ENCODE results near the gene IFT27.
A peak's percentile ranks its signal among the peaks of the same experiment; 100 is the strongest.
"Not testable (repeated sequence)": the region's sequence is repeated elsewhere in the genome, so short reads cannot be mapped to it uniquely, and the experiment has no call there.

Gene IFT27

DNA sequence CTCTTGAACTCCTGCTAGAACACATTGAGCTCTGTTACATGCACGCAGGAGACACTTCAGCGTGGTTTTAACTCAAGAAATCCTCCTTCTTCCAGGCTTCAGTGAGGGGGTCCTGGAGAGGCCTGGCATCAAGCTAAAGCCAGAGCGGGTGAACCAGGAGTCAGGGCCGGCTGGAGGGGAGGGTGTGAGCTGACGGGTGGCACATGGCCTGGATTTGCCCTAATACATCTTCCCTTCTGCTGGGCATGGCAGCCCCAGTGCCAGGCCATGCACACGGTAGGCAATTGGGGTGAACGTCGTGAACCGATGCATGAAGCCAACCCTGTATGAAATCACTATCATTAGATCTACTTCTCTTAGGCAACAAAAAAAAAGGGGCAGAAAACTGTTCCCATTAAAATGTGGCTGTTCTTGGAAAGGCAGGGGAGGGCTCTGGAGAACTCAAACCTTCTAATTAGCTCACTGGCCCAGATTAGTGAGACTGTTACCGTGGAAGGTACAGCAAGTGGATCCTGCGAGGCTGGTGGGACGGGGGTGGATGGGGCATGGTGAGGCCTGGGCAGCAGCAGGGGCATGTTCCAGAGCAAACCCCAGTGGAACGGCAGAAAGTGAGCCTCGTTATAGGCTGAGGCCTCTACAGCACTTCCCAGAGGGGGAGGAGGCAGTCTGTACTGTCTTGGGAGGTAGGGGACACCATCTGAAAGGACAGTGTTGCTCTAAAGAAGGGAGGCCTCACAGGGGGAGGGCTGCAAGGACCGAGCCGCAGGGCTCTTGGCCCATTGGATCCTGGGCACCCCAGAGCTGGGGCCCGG, 10.6 kb downstream of the IFT27 start:
- DNase-seq (ENCODE audit: low read depth): no peak

GRCh38 chr22:36764641-36765040, 11.3 kb downstream of the IFT27 start:
- no peak for DNase-seq (ENCODE audit: low read depth)

DNA sequence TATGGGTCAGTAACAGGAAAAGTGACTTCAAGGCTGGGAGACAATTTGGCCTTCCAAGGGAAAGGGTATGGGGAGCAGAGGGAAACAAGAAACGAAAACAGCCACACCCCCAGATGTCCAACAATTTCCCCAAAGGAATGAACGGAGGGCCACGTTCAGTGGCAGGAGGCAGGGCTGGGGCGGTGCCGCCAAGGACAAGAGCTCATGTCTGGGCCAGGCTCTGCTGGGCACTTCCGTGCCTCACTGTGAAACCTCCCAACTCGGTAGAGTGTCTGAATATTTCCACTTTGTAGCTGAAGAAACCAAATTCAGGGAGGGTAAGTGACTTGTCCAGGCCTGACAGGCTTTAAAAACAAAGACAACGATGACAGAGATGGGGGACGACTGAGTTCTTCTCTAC, 11.9 kb downstream of the IFT27 start:
- no peak for DNase-seq (ENCODE audit: low read depth)

- no peak for DNase-seq (ENCODE audit: low read depth)
Measured at GRCh38 chr22:36763576-36763975, 12.3 kb downstream of the IFT27 start.

DNA sequence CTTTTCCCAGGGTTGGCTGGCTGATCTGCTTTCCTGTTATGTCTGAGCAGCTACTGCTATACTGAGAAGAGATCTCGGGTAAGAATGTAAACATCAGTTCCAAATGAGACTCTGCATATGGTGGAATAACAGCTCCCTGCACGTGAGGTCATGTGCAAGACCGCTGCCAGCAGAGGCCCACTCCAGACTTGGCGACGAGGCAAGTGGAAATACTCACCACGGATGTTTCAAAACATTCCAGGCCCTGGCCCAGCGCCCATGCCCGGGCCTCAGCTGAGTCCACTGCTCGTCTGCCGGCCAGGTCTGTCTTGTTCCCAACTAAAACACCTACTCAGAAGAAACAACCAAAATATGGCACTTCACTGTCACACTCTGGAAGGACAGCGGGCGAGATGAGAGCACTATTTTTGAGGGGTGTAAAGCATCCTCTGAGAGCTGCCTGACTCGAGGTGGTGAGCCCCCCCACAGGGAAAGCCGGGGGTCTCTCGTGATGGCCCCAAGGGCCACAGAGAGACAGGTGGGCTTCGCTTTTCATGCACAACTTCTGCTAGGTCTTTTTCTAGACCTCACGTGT, 13.1 kb downstream of the IFT27 start:
- peak; percentile 35 for DNase-seq (ENCODE audit: low read depth)

DNA sequence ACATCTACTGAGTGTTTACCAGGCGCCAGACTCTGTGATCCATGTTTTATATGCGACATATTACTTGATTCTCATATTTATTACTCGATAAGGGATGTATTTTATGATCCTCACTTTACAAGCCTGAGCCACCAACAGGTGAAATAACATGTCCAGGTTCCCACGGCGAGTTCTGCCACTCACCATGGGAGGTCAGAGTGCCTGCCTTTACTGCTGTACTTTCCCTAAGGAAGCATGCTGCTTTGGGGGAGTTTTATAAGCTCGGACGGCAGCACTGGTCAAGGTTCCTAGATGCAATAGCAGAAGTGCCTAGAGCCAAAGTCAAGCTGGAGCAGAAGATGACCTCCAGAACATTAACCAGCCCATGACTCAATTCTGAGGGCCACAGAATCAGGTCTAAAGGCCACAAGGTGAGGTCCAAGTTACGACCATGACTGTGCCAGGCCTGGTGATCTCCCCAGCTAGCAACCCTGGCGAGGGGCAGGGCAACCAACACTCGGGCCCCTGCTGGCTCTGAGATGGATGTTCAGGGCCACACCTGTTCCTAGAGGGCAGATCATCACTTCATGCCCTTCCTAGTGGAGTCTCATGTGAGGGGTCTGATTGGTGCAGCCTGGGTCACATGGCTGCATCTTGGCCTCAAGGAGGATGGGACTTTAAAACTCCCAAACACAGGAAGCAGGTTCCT, 14.2 kb downstream of the IFT27 start:
- DNase-seq (ENCODE audit: low read depth): no peak

DNA sequence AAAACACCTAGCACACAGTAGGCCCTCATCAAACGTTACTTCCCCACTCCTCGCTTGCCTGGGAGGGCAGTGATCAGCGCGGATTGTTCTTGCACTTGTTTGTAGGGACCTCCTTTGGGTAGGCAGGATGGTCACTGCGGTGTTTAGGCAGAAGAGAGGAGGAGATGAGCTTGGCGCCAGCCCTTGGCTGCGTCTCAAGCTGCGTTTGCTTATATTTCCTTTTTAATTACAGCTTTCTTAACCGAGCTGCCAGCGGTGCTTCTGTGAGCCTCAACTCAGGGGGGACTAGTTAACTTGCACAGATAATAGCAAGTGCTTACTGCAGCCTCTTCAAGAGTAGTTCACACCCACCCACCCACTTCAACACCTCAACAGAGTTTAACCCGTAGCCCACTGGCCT, 15.1 kb downstream of the IFT27 start:
- no peak for DNase-seq (ENCODE audit: low read depth)

GRCh38 chr22:36759481-36760159, 16.3 kb downstream of the IFT27 start:
- DNase-seq (ENCODE audit: low read depth): no peak

DNA sequence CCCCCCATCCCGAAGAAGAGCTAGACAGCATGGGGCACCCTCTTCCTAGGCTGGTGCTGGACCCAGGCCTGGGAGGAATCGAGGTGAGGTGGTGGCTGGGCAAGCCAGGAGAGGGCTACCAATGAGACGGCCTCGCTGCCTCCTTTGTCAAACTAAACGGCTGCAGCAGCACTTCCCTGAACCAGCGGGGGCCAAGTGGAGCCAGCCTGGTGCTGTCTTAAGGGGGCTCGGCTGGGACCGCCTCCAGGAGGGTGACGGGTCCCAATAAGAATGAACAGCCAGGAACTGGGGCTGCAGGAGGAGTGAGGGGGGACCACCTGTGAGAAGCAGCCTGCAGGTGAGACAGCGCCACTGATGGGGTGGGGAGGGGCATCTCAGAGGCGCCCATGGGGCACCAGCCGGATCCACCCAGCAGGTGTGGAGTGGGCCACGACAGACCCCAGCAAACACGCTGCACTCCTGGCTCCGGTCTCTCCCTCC, 17.1 kb downstream of the IFT27 start:
- no peak for DNase-seq (ENCODE audit: low read depth)

DNA sequence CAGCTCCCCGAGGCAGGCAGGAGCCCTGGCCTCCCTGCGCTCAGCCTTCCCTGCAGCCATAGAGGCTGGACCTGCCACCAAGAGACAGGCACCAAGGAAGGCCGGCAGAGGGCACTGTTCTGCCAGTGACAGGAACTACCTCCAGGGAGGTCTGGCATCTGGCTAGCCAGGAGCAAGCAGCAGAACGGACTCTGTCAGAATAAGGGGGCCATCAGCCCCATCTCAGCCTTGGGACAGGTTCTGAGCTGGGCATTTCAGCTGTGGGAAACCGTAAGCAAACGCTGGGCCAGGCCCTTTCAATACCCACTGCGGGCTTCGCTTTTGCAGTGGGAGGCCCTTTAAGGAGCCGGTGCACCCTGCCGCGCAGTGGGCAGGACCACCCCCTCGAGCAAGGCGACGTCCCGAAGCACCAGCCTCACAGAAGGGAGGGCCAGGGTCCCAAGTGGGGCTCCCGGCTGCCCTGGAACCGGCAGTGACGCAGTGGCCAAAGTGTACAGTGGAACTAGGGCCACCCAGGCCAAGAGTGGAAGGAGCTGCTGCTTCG, 18.2 kb downstream of the IFT27 start:
- peak; percentile 75 for DNase-seq (ENCODE audit: low read depth)

DNA sequence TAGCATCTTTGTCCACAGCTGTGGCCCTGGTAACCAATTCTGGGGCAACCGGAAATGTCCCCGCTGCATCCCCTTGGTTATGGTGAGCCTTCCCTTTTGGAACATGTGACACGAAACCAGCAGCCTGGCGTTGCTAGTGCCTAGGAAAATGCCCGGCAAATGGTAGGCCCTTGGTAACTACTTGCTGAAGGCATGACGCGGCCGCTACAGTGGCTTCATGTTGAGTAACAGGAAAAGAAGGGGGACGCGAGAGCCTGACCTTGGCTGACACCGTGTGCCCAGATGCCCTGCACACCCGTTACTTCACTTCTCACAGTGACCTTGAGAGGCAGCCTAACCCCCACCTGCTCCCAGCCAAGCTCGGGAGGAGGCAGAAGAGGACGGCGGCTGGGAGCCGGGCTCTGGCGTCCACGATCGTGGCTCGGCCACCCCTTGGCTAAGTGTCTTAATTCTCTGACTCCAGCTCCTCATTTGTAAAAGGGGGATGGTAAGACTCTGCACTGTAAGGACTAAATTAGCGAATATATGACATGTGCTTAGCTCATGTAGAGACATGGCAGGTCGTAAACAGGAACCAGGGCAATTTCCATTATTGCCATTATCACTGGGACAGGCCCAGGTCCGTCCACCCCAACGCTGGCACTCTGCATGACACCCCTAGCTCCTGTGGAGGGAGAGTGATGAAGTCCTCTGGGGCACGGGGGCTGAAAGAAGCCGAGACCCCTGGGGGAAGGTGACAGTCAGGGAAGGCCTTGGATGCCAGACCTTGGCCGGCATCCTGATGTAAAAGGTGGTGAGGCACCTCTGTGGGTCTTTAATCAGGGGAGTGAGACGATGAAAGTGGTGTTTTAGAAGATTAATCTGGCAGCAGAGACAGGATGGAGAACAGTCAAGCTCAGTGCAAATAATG, 18.9 kb downstream of the IFT27 start:
- DNase-seq (ENCODE audit: low read depth): no peak

DNA sequence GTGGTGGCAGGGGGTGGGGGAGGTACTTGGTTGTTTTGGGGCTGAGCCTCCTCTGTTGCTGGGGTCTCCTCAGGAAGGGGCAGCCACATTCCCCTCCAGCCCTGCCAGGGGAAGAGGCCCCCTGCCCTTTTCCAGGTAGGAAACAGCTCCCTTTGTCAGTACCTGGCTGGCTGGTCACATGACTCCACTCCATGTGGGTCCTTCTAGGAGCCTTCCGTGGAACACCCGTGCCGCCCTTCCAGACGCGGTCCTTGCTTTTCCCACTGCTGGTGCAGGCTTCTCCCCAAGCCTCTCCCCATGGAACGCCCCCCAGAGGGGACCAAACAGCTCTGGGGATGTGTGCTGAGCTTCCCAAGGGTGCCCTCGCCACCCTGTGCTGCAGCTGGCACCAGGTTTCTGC, 19.9 kb downstream of the IFT27 start:
- DNase-seq (ENCODE audit: low read depth): no peak

GRCh38 chr22:36755316-36755715, 20.6 kb downstream of the IFT27 start:
- DNase-seq (ENCODE audit: low read depth): no peak

GRCh38 chr22:36754881-36755280, 21.0 kb downstream of the IFT27 start:
- not testable (repeated sequence) for DNase-seq (ENCODE audit: low read depth)

GRCh38 chr22:36753916-36754315, 22.0 kb downstream of the IFT27 start:
- no peak for DNase-seq (ENCODE audit: low read depth)

DNA sequence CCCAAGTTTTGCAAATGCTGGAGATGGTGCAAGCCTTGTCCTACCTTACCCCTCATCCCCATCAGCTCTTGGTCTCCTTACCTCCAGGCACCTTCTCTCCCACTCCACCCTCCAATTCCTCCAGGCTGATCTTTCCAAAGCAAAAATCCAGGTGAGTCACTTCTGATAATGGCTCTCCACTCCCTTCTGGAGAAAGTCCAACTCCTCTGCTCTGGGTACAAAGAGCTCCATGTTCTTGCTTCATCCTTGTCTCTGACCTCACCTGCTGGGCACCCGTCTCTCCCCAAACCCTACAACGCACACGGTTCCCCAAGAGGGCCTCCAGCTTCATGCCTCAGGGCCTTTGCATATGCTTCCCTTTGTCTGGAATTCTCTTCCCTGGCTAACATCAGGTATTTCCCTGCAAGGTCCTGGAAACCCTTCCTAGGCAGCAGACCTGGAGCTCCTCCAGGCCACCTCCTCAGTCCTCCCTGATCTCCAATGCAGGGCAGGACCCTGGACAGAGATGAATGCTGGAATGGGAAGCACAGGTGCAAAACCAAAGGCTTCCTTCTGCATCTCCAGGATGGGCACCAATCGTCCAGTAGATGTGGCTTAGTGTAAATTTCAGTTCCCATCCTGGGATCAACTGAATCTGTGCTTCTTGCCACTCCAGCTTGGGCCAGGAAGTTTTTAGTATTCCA, 22.7 kb downstream of the IFT27 start:
- DNase-seq (ENCODE audit: low read depth): peak; percentile 8

DNA sequence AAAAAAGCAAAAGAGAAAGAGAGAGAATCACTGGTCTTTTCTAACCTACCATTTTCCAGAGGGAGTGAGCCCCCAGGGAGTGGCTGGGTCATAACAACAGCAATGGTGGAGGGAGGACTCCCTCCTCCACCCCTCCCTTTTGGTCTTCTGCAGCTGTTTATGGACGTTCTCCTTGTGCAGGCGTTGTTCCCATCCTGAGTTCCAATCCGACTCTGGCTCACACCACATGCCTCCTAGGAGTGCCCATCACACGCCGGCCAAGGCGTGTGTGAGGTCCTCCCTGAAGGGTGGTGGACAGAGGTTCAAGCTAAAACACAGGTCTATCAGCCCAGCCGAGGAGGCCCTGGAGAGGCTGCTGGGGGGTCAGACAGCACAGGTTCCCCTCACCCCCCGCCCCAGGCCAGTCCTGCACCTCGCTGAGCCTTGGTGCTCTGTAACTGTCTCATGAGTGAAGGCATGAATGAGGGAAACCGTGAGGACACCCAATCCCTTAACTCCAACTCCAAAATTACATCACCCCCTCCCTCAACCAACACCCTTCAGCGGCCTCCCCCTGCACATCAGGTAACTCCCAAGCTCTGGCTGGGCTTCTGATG, 29.4 kb downstream of the IFT27 start:
- DNase-seq (ENCODE audit: low read depth): no peak

GRCh38 chr22:36745301-36745995, 30.5 kb downstream of the IFT27 start:
- no peak for DNase-seq (ENCODE audit: low read depth)

DNA sequence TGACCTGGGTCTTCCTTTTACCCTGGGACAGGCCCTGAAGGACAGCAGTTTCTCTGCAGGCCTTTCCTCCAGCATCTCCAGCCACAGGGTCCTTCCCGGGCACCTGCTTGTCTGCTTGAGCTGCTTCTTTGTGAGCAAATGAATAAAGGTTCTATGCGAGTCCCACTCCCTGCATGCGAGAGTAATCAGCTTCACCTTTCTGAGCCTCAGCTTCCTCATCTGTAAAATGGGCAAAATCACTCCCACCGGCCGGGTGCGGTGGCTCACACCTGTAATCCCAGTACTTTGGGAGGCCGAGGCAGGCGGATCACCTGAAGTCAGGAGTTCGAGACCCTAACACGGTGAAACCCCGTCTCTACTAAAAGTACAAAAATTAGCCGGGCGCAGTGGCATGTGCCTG, 31.1 kb downstream of the IFT27 start:
- no peak for DNase-seq (ENCODE audit: low read depth)

GRCh38 chr22:36744413-36744765, 31.5 kb downstream of the IFT27 start:
- DNase-seq (ENCODE audit: low read depth): no peak

Measured in EH (cell line).